Measurements from ENCODE around the gene SHC3.

The SHC3 gene

GRCh38 chr9:89115426-89115825 is 63.2 kb downstream of the SHC3 start:
- ATAC-seq (ENCODE audit: low read depth) (no peak), DNase-seq (ENCODE audit: low spot score) (no peak)
- peaks cover 2% of the 10 kb centered on the region for H3K27me3 ChIP-seq (ENCODE audit: insufficient read depth, poor library complexity, severe bottlenecking)
- TF ChIP-seq CTCF (IDR thresholded peaks at IDR 0.05; ENCODE audit: poor library complexity, severe bottlenecking): no peak
- no peak overlapping the region for H3K27ac ChIP-seq (ENCODE audit: poor library complexity, severe bottlenecking)
- H3K4me3 ChIP-seq (ENCODE audit: severe bottlenecking): no peak overlapping the region
- H3K4me1 ChIP-seq (ENCODE audit: insufficient read depth, poor library complexity, severe bottlenecking): no peaks in the 10 kb centered on the region
- no peaks in the 10 kb centered on the region for H3K9me3 ChIP-seq (ENCODE audit: severe bottlenecking)
- no peaks in the 10 kb centered on the region for H3K36me3 ChIP-seq (ENCODE audit: low read depth)

- no peak for ATAC-seq (ENCODE audit: low read depth)
- no peak overlapping the region for H3K4me3 ChIP-seq (ENCODE audit: severe bottlenecking)
- H3K9me3 ChIP-seq (ENCODE audit: severe bottlenecking): no peaks in the 10 kb centered on the region
- TF ChIP-seq CTCF (IDR thresholded peaks at IDR 0.05; ENCODE audit: poor library complexity, severe bottlenecking): no peak
- DNase-seq (ENCODE audit: low spot score): no peak
- no peak overlapping the region for H3K27ac ChIP-seq (ENCODE audit: poor library complexity, severe bottlenecking)
- H3K27me3 ChIP-seq (ENCODE audit: insufficient read depth, poor library complexity, severe bottlenecking): peaks cover 2% of the 10 kb centered on the region
- H3K36me3 ChIP-seq (ENCODE audit: low read depth): no peaks in the 10 kb centered on the region
- H3K4me1 ChIP-seq (ENCODE audit: insufficient read depth, poor library complexity, severe bottlenecking): no peaks in the 10 kb centered on the region
Observed at GRCh38 chr9:89114741-89115140, 63.9 kb downstream of the SHC3 start.

GRCh38 chr9:89113851-89114250 is 64.8 kb downstream of the SHC3 start:
- no peak overlapping the region for H3K4me3 ChIP-seq (ENCODE audit: severe bottlenecking)
- ATAC-seq (ENCODE audit: low read depth): no peak

GRCh38 chr9:89112243-89112642 is 66.4 kb downstream of the SHC3 start:
- no peak overlapping the region for H3K4me3 ChIP-seq (ENCODE audit: severe bottlenecking)
- DNase-seq (ENCODE audit: low spot score) (no peak), ATAC-seq (ENCODE audit: low read depth) (no peak)
- no peak for TF ChIP-seq CTCF (IDR thresholded peaks at IDR 0.05; ENCODE audit: poor library complexity, severe bottlenecking)
- H3K4me1 ChIP-seq (ENCODE audit: insufficient read depth, poor library complexity, severe bottlenecking): no peaks in the 10 kb centered on the region
- no peaks in the 10 kb centered on the region for H3K36me3 ChIP-seq (ENCODE audit: low read depth)
- no peaks in the 10 kb centered on the region for H3K27me3 ChIP-seq (ENCODE audit: insufficient read depth, poor library complexity, severe bottlenecking)
- no peak overlapping the region for H3K27ac ChIP-seq (ENCODE audit: poor library complexity, severe bottlenecking)
- no peaks in the 10 kb centered on the region for H3K9me3 ChIP-seq (ENCODE audit: severe bottlenecking)

More at GRCh38 chr9:89113851-89114250, 64.8 kb downstream of the SHC3 start:
- H3K4me1 ChIP-seq (ENCODE audit: insufficient read depth, poor library complexity, severe bottlenecking): no peaks in the 10 kb centered on the region
- TF ChIP-seq CTCF (IDR thresholded peaks at IDR 0.05; ENCODE audit: poor library complexity, severe bottlenecking): no peak
- H3K9me3 ChIP-seq (ENCODE audit: severe bottlenecking): no peaks in the 10 kb centered on the region
- H3K27ac ChIP-seq (ENCODE audit: poor library complexity, severe bottlenecking): no peak overlapping the region
- no peak for DNase-seq (ENCODE audit: low spot score)
- peaks cover 2% of the 10 kb centered on the region for H3K27me3 ChIP-seq (ENCODE audit: insufficient read depth, poor library complexity, severe bottlenecking)
- no peaks in the 10 kb centered on the region for H3K36me3 ChIP-seq (ENCODE audit: low read depth)

GRCh38 chr9:89109666-89110065 is 69.0 kb downstream of the SHC3 start:
- ATAC-seq (ENCODE audit: low read depth): no peak
- Histone ChIP-seq H3K27ac (ENCODE audit: poor library complexity, severe bottlenecking) (no peak overlapping the region), H3K4me3 (ENCODE audit: severe bottlenecking) (no peak overlapping the region), H3K9me3 (ENCODE audit: severe bottlenecking) (no peaks in the 10 kb centered on the region), H3K36me3 (ENCODE audit: low read depth) (no peaks in the 10 kb centered on the region), H3K4me1 (ENCODE audit: insufficient read depth, poor library complexity, severe bottlenecking) (no peaks in the 10 kb centered on the region), H3K27me3 (ENCODE audit: insufficient read depth, poor library complexity, severe bottlenecking) (no peaks in the 10 kb centered on the region)
- DNase-seq (ENCODE audit: low spot score): no peak
- TF ChIP-seq CTCF (IDR thresholded peaks at IDR 0.05; ENCODE audit: poor library complexity, severe bottlenecking): no peak

All from RWPE2 (cell line).